ENCODE measurements around the gene SYVN1. TPM values are rescaled to one million over a fixed set of nuclear protein-coding genes. Genes with fewer than 3 reads are reported as not detected.

SYVN1 gene
- total RNA-seq, 1 experiment from 2014 or later, result 34.8 TPM

GRCh38 chr11:65131895-65132237 lies 2.5 kb downstream of the SYVN1 start (continued):
- TF ChIP-seq, protein P1, sequence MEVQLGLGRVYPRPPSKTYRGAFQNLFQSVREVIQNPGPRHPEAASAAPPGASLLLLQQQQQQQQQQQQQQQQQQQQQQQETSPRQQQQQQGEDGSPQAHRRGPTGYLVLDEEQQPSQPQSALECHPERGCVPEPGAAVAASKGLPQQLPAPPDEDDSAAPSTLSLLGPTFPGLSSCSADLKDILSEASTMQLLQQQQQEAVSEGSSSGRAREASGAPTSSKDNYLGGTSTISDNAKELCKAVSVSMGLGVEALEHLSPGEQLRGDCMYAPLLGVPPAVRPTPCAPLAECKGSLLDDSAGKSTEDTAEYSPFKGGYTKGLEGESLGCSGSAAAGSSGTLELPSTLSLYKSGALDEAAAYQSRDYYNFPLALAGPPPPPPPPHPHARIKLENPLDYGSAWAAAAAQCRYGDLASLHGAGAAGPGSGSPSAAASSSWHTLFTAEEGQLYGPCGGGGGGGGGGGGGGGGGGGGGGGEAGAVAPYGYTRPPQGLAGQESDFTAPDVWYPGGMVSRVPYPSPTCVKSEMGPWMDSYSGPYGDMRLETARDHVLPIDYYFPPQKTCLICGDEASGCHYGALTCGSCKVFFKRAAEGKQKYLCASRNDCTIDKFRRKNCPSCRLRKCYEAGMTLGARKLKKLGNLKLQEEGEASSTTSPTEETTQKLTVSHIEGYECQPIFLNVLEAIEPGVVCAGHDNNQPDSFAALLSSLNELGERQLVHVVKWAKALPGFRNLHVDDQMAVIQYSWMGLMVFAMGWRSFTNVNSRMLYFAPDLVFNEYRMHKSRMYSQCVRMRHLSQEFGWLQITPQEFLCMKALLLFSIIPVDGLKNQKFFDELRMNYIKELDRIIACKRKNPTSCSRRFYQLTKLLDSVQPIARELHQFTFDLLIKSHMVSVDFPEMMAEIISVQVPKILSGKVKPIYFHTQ (CRISPR knock-in tag; IDR thresholded peaks at IDR 0.05), result no peak
- TF ChIP-seq ATF1 (CRISPR knock-in tag; IDR thresholded peaks at IDR 0.05) (no peak), FOXJ3 (CRISPR knock-in tag; IDR thresholded peaks at IDR 0.05; ENCODE audit: borderline replicate concordance) (no peak)

GRCh38 chr11:65131417-65131776 lies 2.9 kb downstream of the SYVN1 start:
- H3K4me1 Mint-ChIP-seq, result peaks cover 18% of the 10 kb centered on the region
- POLR2A ChIA-PET, result interaction anchor here (0.5 to 1.8 kb wide), 2 partner anchors 9 to 131 kb away, joined by 6 to 7 read pairs; partner anchors contain the start of genes FAU and MRPL49
- no peaks in the 10 kb centered on the region for H3K9me3 Mint-ChIP-seq

GRCh38 chr11:65130631-65131416 lies 3.5 kb downstream of the SYVN1 start:
- ChIA-PET POLR2A (interaction anchor here (0.5 to 1.8 kb wide), 2 partner anchors 9 to 131 kb away, joined by 6 to 7 read pairs; partner anchors contain the start of genes FAU and MRPL49), CTCF (interaction anchor here (1.2 to 3.1 kb wide), 7 partner anchors 9 to 185 kb away, joined by 3 to 13 read pairs (median 4); partner anchors contain the start of genes CAPN1, FAU, MRPL49 and TM7SF2)
- ATAC-seq (no peak), DNase-seq (ENCODE audit: low spot score) (no peak)
- TF ChIP-seq RORB (CRISPR knock-in tag; IDR thresholded peaks at IDR 0.05), result no peak
- TF ChIP-seq KAT7 (CRISPR knock-in tag; IDR thresholded peaks at IDR 0.05; ENCODE audit: borderline replicate concordance), result no peak
- TF ChIP-seq E2F5 (CRISPR knock-in tag; IDR thresholded peaks at IDR 0.05), result no peak
- TF ChIP-seq ZNF138 (CRISPR knock-in tag; conservative IDR thresholded peaks at IDR 0.05), result no peak
- TF ChIP-seq, protein P2, sequence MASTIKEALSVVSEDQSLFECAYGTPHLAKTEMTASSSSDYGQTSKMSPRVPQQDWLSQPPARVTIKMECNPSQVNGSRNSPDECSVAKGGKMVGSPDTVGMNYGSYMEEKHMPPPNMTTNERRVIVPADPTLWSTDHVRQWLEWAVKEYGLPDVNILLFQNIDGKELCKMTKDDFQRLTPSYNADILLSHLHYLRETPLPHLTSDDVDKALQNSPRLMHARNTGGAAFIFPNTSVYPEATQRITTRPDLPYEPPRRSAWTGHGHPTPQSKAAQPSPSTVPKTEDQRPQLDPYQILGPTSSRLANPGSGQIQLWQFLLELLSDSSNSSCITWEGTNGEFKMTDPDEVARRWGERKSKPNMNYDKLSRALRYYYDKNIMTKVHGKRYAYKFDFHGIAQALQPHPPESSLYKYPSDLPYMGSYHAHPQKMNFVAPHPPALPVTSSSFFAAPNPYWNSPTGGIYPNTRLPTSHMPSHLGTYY (CRISPR knock-in tag; IDR thresholded peaks at IDR 0.05), result no peak
- no peak for TF ChIP-seq FOXK1 (CRISPR knock-in tag; IDR thresholded peaks at IDR 0.05)
- no peak for TF ChIP-seq ZNF396 (CRISPR knock-in tag; IDR thresholded peaks at IDR 0.05; ENCODE audit: borderline replicate concordance)
- no peak for TF ChIP-seq NFATC4 (CRISPR knock-in tag; IDR thresholded peaks at IDR 0.05)
- TF ChIP-seq, protein P3, sequence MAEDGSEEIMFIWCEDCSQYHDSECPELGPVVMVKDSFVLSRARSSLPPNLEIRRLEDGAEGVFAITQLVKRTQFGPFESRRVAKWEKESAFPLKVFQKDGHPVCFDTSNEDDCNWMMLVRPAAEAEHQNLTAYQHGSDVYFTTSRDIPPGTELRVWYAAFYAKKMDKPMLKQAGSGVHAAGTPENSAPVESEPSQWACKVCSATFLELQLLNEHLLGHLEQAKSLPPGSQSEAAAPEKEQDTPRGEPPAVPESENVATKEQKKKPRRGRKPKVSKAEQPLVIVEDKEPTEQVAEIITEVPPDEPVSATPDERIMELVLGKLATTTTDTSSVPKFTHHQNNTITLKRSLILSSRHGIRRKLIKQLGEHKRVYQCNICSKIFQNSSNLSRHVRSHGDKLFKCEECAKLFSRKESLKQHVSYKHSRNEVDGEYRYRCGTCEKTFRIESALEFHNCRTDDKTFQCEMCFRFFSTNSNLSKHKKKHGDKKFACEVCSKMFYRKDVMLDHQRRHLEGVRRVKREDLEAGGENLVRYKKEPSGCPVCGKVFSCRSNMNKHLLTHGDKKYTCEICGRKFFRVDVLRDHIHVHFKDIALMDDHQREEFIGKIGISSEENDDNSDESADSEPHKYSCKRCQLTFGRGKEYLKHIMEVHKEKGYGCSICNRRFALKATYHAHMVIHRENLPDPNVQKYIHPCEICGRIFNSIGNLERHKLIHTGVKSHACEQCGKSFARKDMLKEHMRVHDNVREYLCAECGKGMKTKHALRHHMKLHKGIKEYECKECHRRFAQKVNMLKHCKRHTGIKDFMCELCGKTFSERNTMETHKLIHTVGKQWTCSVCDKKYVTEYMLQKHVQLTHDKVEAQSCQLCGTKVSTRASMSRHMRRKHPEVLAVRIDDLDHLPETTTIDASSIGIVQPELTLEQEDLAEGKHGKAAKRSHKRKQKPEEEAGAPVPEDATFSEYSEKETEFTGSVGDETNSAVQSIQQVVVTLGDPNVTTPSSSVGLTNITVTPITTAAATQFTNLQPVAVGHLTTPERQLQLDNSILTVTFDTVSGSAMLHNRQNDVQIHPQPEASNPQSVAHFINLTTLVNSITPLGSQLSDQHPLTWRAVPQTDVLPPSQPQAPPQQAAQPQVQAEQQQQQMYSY (CRISPR knock-in tag; IDR thresholded peaks at IDR 0.05), result no peak
- H3K36me3 Mint-ChIP-seq, result peaks cover 27% of the 10 kb centered on the region
- no peak overlapping the region for H3K4me3 Mint-ChIP-seq
- H3K9me3 Mint-ChIP-seq, result no peaks in the 10 kb centered on the region
- no peaks in the 10 kb centered on the region for H3K27me3 Mint-ChIP-seq (ENCODE audit: low read depth)
- no peak overlapping the region for H3K27ac Mint-ChIP-seq
- peaks cover 13% of the 10 kb centered on the region for H3K4me1 Mint-ChIP-seq

More at GRCh38 chr11:65131417-65131776, 2.9 kb downstream of the SYVN1 start:
- DNase-seq (ENCODE audit: low spot score), result no peak
- Mint-ChIP-seq H3K4me3 (no peak overlapping the region), H3K27ac (no peak overlapping the region), H3K27me3 (ENCODE audit: low read depth) (no peaks in the 10 kb centered on the region), H3K36me3 (peaks cover 24% of the 10 kb centered on the region)
- CTCF ChIA-PET, result interaction anchor here (2.0 to 3.1 kb wide), 2 partner anchors 14 to 50 kb away, joined by 12 to 13 read pairs; partner anchors contain the start of genes CAPN1 and ZNHIT2
- no peak for ATAC-seq
- TF ChIP-seq SMAD4 (CRISPR knock-in tag; IDR thresholded peaks at IDR 0.05) (no peak), ZBTB43 (CRISPR knock-in tag; IDR thresholded peaks at IDR 0.05) (no peak), CTCF (IDR thresholded peaks at IDR 0.05) (no peak)
